GM23338 (cell line): ENCODE results near the gene KCNIP3. TPM values are rescaled to one million over a fixed set of nuclear protein-coding genes. Genes with fewer than 3 reads are reported as not detected.

Source experiments
- JUNB ChIP-seq: IDR thresholded peaks from one replicate; pipeline ENCODE4 v1.6.1; 2016; ENCODE audit warnings: antibody characterized with exemption; ENCODE audit not compliant: unreplicated experiment
- NANOG ChIP-seq: IDR thresholded peaks from 2 replicates; pipeline ENCODE4 v1.6.1; 2016; ENCODE audit warnings: antibody characterized with exemption, borderline replicate concordance
- POLR2AphosphoS5 ChIP-seq: IDR thresholded peaks from 2 replicates; pipeline ENCODE4 v1.6.1; 2016; ENCODE audit warnings: antibody characterized with exemption, low read depth
- ZNF331 ChIP-seq: fragments of 250-450 bp; sonication (Bioruptor Pico); IDR thresholded peaks from 2 replicates; pipeline ENCODE4 v1.5.0; 2020; ENCODE audit warnings: low read depth, mild to moderate bottlenecking, moderate library complexity
- ZNF462 ChIP-seq: fragments of 250-450 bp; sonication (Bioruptor Pico); IDR thresholded peaks from 2 replicates; pipeline ENCODE4 v1.5.0; 2020; ENCODE audit warnings: mild to moderate bottlenecking, moderate library complexity
- polyA plus RNA-seq: library from polyadenylated mRNA; unstranded; fragments of >200 nt; fragmentation: Nextera tagmentation; extraction: Ambion mirVana; gene quantifications from 2 replicates; pipeline ENCODE4 v1.2.1, GENCODE V29; 2016
- total RNA-seq: library from RNA; depleted of rRNA; stranded (reverse); fragments of >200 nt; shearing (Covaris generic); gene quantifications from 2 replicates; pipeline ENCODE4 v1.2.3, GENCODE V29; 2014
- TF ChIP-seq, protein P1 (sequence below), 2 experiments: fragments of 200-600 bp in 1 of 2; sonication (generic) in 1 of 2; conservative IDR thresholded peaks; 2 replicates each; pipeline versions ENCODE4 v1.5.1 to v1.6.1; 2016 to 2017; ENCODE audit warnings: antibody characterized with exemption in 2 of 2, low read depth in 2 of 2, mild to moderate bottlenecking in 2 of 2, moderate library complexity in 1 of 2

KCNIP3 gene
- total and polyA plus RNA-seq, 2 experiments from 2014 or later: 0.32 to 0.83 TPM

GRCh38 chr2:95382192-95382591, 85.0 kb downstream of the KCNIP3 start (continued):
- TF ChIP-seq, protein P1, sequence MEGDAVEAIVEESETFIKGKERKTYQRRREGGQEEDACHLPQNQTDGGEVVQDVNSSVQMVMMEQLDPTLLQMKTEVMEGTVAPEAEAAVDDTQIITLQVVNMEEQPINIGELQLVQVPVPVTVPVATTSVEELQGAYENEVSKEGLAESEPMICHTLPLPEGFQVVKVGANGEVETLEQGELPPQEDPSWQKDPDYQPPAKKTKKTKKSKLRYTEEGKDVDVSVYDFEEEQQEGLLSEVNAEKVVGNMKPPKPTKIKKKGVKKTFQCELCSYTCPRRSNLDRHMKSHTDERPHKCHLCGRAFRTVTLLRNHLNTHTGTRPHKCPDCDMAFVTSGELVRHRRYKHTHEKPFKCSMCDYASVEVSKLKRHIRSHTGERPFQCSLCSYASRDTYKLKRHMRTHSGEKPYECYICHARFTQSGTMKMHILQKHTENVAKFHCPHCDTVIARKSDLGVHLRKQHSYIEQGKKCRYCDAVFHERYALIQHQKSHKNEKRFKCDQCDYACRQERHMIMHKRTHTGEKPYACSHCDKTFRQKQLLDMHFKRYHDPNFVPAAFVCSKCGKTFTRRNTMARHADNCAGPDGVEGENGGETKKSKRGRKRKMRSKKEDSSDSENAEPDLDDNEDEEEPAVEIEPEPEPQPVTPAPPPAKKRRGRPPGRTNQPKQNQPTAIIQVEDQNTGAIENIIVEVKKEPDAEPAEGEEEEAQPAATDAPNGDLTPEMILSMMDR (conservative IDR thresholded peaks at IDR 0.05; ENCODE audit: low read depth in 2 of 2): no peak
- TF ChIP-seq JUNB (no peak), ZNF331 (CRISPR knock-in tag) (no peak), NANOG (no peak), POLR2AphosphoS5 (no peak), ZNF462 (CRISPR knock-in tag) (no peak)
